HTR-8/SVneo (cell line): Measurements from ENCODE around the gene BAIAP2.

Experiments used
- DNase-seq: peaks from one replicate; pipeline ENCODE4 v3.0.0; 2011; ENCODE audit warnings: low spot score, mixed read lengths; ENCODE audit not compliant: insufficient read length
- FAIRE-seq: peaks from 2 replicates; lab custom pipeline; 2011; peaks lifted over from hg19 to GRCh38; lab: Jason Lieb, UNC

BAIAP2 gene

DNA sequence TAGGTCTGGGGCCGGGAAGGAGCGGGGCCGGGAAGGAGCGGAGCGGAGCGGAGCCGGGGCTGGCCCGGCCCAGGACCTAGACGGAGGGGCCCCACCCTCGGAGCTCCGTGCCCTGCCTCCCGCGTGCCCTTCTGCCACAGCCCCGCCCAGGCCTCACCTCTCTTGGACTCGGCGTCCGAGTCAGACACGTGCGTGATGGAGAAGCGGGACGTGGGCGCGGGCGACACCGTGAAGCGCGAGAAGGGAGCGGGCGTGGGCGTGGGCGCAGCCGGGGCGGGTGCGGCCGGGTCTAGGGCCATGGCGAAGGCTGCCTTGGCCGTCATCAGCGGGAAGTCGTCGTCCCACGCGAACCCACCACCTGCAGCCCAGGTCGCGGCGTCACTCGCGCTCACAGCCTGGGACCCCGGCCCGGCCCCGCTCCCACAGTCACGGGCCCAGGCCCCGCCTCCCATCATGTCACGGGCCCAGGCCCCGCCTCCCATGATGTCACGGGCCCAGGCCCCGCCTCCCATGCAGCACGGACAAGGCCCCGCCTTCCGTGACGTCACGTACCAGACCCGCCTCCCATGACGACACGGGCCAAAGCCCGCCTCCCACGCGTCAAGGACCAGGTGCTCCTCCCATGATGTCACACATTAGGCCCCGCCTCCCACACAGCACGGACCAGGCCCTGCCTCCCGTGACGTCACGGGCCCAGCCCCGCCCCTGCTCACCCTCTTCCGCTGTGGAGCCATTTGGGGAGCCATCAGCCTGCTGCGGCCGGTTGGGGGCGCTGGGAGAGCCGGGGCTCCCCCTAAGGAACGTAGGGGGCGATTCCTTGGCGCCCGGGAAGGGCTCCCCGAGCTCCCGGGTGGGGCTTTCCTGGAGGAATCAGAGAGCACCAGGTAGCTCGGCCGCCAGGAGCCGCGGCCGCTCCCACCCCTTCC lies 84.5 kb downstream of the BAIAP2 start:
- DNase-seq = peak; percentile 54
- FAIRE-seq = peak; percentile 79

DNA sequence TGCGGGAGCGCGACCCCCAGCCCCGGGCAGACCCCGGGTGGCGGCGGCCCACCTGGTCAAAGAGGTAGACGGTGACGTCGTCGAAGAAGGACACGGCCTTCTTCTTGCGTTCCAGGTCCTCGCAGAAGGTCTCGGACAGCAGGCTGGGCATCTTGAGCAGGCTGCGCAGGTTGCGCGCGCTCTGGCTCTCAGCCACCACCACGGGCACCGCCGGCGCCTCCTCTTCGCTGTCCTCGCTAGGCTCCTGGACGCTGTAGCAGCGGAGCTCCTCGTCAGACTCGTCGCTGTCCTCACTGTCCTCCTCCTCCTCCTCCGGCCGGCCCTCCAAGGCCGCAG lies 85.2 kb downstream of the BAIAP2 start:
- FAIRE-seq (no peak), DNase-seq (no peak)

DNA sequence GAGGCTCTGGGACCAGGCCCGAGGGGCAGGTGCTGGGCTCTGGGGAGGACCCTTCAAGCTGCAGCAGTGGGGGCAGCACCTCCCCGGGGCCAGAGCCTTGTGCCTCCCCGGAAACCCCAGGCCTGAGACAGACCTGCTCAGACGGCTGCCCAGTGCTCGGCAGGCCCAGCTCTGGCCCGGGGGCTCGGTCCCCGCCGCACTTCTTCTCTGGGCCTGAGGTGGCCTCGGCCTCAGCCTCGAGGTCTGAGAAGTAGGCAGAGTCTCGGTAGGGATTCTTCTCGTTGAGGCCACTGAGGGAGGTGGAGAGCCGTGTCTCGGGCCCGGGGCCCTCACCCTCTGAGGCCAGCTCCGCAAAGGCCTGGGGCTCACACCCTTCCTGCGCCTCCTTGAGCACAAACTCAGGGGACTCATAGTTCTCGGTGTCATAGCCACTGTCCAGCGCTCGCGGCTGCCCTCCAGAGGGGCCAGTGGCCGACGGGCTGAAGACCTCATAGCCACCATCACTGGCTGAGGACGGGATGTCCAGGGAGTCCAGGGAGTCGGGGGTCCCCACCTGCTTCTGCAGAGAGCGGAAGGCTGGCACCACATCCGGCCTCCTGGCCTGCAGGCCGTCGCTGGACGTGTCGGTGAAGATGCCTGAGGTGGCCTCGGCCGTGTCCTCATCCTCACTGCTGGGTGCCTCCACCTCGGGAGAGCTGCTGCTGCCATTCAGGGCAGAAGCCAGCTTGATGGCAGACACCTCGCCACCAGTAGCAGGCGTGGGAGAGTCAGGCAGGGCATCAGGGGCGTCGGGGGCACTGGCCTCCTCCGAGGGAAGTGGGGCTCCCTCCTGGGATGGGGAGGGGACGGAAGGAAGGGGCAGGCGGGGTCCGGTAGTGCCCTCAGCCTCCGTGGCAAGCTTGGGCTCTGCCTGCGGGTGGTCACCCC lies 86.0 kb downstream of the BAIAP2 start:
- no peak for DNase-seq
- FAIRE-seq = no peak

DNA sequence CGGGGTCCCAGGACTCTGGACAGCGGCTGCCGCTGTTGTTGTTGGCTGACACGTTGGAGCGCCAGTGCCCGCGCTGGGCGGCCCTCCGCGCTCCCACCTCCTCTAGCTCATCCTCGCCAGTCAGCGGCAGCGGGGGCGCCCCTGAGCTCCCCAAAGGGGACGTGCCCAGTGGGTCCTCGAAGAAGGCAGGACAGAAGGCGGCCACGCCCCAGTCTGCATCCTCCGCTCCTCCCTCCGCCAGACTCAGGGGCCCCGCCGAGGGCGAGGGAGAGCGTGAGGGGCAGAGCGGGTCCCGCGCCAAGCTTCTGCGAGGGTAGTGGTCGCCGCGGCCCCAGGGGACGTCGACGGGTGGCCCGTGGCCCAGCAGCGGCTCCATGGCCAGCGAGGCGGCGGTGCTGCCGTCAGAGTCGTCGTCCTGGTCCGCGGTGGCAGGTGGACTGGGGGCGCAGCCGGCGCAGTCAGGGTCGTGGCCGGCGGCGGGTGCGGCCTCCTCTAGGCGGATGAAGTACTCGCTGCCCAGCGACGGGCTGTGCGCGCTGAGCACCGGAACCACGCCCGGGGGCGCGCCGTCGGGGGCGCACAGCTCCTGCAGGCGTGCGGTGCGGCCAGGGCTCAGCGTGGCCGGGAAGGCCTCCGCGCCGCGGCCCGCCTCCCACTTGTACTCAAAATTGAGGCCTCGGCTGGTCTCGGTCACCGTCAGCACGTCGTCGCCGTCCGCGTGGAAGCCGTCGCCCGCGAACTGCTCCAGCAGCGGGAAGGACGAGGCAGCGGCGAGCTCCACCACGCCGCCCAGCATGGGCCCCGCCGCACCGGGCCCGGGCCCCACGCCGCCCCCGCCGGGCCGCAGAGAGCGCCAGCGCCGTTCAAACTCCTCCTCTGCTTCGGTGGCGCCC lies 87.1 kb downstream of the BAIAP2 start:
- no peak for FAIRE-seq
- DNase-seq = no peak

DNA sequence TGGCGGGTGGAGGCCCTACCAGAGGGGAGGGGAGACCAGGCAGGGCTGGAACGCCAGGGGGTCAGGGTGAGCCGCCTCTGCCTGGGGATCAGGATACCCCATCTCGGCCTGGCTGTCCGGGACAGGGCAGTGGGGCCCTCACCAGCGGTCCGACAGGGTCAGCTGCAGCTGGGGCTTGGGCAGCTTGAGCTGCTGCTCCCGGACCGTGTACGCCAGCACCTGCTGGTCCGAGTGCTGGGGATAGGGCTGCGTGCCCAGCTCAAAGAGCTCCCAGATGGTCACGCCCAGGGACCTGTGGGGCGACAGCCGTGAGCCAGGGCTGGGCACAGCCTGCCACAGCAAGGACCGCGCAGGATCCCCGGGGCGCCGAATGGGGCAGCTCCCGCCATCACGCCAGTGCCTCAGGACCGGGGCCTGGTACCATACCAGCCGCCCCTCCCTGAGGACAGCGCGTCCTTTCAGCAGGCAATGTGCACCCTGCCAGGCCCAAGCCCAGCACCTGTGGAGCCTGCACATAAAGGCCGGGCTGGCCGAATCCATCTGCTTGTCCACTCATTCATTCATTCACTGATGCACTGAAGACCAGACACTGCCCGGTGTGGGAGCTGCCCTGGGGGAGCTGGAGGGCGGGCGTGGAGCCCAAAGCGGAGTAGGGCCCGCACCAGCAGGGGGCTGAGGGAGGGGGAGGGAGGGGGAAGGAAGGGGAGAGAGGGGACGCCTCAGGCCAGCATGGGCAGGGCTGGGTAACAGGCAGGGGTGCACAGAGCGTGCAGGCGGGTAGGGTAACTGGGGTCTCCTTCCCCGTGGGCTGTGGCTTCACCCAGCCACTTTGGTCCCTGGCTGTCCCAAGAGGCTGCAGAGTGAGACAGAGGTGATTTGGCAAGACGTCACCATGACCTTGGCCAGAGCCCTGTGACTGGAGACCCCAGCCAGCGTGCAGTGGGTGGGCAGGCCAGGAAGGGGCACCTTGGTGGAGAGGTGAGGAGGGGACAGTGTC lies 88.4 kb downstream of the BAIAP2 start:
- FAIRE-seq = no peak
- DNase-seq = no peak

DNA sequence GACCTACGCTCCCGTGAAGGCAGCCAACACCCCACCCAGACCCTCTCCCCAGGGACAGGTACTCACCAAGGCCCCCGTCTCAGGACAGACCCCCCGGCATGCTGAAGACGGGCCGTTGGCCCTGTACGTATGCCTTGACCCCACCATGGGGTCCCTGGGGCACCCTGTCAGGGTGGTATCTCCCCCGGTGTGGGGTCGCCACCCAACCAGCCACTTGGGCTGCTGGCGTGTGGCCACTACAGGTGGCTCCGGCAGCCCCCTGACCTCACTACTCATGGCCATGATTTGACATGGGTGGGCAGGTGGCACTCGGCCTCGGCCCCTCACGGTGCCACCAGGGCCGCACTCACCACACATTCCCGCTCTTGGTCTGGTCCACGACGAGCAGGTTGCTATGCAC lies 89.4 kb downstream of the BAIAP2 start:
- DNase-seq (no peak), FAIRE-seq (no peak)

DNA sequence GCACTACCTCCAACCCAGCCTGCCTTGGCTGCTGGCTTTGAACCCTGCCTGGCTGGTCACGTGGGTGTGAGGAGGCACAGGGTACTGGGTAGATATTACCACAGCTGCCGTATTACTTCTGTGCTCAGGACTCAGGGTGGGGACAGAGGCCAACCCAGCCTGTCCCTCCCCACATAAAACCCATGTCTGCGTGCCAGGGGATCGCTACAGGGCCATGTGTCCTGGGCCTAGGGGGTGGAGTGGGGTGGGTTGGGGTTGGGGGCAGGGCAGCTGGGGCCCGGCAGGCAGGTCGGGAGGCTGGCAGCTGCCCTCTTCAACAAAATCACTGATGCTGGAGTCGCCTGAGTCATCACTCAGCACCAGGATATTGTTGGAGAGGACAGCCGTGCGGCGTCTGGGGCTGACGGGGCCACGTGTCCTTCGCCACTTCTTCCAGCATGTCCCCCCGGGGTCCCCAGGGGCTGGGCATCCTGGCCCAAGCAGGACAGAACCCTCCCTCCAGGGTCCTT lies 90.7 kb downstream of the BAIAP2 start:
- DNase-seq (no peak), FAIRE-seq (no peak)

DNA sequence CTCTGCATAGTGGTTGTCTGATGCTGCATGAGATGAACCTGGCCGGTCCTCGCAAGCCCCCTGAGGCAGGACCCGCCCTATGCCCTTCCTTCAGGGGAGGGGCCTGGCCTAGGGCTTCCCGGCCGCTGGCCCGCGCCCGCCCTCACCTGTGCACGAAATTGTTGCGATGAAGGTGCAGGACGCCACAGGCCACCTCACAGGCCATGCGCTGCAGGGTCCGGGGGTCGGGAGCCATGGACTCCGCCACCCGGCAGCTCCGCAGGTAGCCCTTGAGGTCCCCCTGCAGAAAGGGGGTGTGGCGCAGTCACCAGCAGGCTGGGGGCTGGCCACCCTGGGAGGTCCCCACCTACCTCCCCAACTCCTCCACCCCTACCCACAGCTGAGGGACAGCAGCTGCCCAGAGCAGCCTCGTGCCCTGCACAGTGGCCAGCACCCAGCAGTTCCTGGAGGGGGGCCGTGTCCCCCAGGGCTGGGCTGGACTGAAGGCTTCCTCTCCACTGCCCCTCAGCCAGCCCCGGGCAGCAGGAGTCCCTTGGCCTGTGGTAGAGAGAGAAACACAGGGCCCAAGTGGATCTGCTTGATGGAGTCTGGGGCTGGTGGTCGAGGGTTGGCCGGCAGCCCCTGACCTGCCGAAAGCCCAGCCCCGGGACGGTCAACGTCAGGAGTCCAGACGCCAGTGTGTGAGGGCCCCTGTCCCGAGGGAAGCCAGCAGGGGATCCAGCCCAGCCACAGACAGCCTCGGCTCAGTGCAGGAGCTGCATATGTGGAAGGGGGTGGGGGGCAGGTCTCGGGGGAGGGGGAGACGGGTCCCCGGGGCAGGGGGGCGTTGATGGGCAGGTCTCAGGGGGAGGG lies 91.6 kb downstream of the BAIAP2 start:
- DNase-seq = no peak
- no peak for FAIRE-seq

DNA sequence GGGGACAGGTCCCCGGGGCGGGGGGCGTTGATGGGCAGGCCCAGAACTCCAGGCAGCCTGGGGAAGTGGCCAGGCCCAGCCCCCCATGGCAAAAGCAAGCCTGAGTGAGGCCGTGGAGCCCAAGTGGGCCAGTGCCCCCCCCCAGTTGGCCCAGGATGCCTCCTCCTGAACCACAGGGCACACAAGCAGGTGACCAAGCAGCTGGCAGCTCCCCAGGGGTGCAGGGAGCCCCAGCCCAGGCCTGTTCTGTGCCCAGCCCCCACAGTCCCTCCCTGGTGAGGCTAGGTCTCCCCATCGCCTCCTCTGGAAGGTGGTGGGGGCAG lies 92.1 kb downstream of the BAIAP2 start:
- DNase-seq = no peak
- FAIRE-seq = no peak

DNA sequence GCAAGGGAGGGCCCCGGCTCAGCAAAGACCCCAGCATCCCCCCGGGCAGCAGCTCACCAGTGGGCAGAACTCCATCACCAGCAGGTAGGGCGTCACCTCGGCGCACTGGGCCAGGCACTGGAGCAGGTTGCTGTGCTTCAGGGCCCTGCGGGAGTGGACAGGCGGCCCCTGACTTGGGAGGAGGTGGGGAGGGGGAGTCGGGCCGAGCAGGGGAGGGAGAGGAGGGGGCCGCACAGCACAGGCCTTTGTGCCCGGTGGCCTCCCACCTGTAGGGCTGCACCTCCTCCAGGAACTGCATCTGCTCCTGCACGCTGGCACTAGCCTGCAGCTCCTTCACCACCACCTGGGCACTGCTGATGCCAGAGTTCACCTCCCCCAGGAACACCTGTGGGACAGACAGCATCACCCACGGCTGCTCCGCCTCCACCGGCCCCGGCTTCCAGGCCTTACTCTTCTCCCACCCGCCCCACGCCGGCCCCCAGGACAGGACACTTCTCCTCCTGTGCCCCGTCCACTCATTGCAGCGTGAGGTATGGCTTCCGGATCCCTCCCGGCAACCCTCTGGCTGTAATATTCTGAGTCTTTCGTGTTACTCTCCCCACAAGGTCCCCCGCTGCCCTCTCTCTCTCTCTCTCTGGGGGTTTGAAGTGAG lies 92.7 kb downstream of the BAIAP2 start:
- FAIRE-seq (no peak), DNase-seq (no peak)

DNA sequence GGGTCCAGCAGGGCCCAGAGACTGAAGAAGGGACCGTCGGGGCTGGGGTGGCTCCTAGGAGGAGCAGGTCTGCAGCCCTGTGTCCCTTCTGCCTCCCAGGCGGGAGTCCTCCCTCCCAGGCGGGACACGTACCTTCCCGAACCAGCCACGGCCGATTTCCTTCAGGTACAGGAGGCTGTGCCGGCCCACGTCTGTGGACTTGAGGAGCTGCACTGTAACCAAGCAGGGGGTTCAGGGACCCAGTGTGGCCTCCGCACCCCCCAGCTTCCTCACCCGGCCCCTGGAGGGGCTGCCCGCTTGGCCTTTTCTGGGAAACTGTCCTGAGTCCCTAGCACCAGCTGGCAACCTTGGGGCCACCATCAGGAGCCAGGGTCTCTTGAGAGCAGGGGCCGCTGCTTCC lies 93.4 kb downstream of the BAIAP2 start:
- DNase-seq = no peak
- no peak for FAIRE-seq

DNA sequence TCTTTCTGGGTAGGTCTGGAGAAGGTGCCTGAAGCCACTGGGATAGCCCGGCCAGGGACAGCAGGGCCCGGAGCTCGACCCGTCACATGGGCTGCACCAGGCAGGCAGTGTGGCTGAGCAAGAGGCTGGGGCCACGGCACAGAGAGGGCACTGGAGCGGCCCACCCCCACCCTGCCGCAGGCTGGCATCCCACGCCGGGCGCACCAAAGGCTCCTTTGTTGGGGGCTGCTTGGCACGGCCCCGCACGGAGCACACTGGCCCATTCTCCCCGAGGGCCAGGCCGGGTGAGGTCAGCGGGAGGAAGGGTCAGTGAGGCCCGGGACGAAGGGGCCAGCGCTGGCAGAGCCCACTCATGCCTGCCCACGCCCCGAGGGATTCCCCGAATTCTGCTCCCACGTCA lies 93.8 kb downstream of the BAIAP2 start:
- DNase-seq (no peak), FAIRE-seq (no peak)

DNA sequence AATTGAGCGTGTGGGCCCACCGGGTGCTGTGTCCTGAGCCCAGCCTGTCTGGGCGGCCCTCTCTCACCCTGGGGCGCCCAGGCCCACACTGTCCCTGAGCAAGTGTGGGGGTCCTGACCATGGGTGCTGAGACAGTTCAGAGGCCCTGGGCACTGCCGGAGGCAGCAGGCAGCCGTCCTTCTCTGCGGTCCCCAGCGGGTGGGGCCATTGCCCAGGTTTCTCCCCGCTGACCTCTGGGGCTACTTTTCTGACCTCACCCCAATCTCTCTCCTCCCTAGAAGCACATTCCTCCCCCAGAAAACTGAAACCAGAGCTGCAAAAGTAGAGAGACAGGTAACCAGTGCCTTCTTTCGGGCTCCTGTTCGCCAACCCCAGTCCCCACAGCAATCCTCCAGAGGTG lies 94.3 kb downstream of the BAIAP2 start:
- FAIRE-seq (no peak), DNase-seq (no peak)

DNA sequence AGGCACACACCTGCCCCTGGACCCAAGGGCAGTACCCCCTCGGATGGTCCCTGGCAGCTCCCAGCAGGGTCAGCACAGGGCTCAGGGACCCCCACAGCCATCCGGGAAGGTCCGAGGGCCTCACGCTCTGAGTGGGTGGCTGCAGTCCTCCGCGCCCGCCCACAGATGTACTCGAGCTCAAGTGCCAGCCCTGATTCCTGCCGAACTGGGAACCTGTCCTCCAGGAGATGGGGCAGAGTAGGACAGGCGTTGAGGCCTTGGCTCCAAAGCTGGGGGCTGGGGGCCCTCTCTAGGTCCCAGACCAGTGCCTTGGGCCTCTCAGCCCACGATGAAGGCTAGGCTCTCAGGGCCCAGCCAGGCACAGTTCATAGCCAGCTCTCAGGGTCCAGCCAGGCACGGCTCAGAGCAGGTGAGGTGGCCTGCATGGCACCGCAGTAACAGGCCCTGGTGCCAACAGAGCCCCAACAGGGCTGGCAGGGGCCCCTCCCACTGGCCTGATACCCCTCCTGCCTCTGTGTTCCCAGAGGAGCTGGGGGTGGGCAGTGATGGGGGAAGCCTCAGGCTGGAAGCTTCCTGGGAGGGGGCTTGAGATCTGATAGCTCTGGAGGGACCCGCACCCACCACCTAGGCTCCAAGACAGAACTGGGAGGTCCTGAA lies 94.9 kb downstream of the BAIAP2 start:
- no peak for DNase-seq
- no peak for FAIRE-seq

DNA sequence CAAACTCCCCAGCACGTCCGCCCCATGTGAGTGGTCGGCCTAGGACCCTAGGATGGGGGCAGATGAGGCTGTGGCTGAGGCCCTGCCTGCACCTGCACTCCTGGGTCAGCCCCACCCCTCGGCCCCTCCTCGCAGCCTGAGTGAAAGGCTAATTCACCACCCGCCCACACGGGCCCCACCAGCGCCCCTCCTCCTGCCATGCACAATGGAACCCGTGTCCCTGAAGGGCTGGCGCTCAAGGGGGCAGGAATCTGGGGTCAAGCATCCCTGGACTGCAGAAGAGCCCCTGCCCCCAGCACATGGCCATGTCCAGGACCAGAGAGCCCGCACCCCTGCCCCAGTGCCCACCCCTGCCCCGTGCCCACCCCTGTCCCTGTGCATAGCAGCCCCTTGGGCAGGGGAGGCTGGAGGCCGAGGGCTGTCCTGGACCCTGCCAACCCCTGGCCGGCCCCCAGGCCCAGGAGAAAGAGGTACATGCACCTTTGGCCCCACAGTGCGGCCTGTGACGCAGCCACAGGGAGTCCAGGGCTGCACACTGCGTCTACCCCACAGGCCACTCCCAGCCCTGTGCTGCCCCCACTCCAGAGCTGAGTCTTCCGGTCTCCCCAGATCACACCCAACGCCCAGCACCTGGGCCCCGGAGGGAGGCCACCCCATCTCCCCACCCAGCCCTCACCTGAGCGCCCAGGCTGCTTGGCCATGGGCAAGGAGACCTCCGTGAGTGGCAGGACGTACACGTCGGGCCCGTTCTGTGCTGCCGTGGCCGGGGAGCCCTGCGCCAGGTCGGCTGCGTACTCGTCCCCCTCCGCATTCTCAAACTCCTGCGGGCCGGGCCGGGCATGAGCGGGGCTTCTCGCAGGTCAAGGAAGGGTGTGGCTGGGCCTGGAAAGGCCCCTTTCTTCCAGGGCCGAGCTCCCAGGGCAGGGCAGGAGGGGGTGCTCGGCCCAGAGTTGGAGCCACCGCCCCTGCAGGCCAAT lies 95.7 kb downstream of the BAIAP2 start:
- no peak for DNase-seq
- FAIRE-seq = no peak
